ENCODE results near the gene KISS1R. TPM values are rescaled to one million over a fixed set of nuclear protein-coding genes. Genes with fewer than 3 reads are reported as not detected.

The KISS1R gene
- total and polyA plus RNA-seq, 2 donors from 2014 or later, result 0.69 TPM; not detected in 1

GRCh38 chr19:869245-870177, 47.6 kb upstream of the KISS1R start:
- no peak overlapping the region for H3K4me3 ChIP-seq (ENCODE audit: low read length in 3 of 3)
- H3K9ac ChIP-seq (ENCODE audit: low read length in 3 of 3), result no peak overlapping the region
- H3K36me3 ChIP-seq (ENCODE audit: control insufficient read depth in 2 of 3, insufficient read depth in 3 of 3, low read length in 3 of 3), result peaks cover 0 to 10% (median 0%) of the 10 kb centered on the region in 3 donors
- no peaks in the 10 kb centered on the region for H3K27me3 ChIP-seq (ENCODE audit: control insufficient read depth, insufficient read depth, low read length)
- peaks cover 0 to 4% (median 0%) of the 10 kb centered on the region in 3 donors for H3K4me1 ChIP-seq (ENCODE audit: control insufficient read depth in 2 of 3, insufficient read depth in 2 of 3, low read depth in 1 of 3, low read length in 3 of 3)
- no peak for TF ChIP-seq CTCF (IDR thresholded peaks at IDR 0.05; ENCODE audit: borderline replicate concordance, extremely low read depth, insufficient read depth)
- no peaks in the 10 kb centered on the region for H3K9me3 ChIP-seq (ENCODE audit: control insufficient read depth in 2 of 3, insufficient read depth in 1 of 3, low read length in 3 of 3)
- peak overlapping the region; percentile 34 to 91 for H3K27ac ChIP-seq (ENCODE audit: low read depth in 2 of 2, low read length in 2 of 2)
- DNase-seq, result peak in 1 of 5 donors; percentile 94
- no peak for FAIRE-seq
- intact Hi-C loops (cut with DNase I), result no loop called here

- H3K9ac ChIP-seq (ENCODE audit: low read length in 3 of 3), result no peak overlapping the region
- no peak for TF ChIP-seq CTCF (IDR thresholded peaks at IDR 0.05; ENCODE audit: borderline replicate concordance, extremely low read depth, insufficient read depth)
- intact Hi-C loops (cut with DNase I), result no loop called here
- no peaks in the 10 kb centered on the region for H3K9me3 ChIP-seq (ENCODE audit: control insufficient read depth in 2 of 3, insufficient read depth in 1 of 3, low read length in 3 of 3)
- DNase-seq (no peak), FAIRE-seq (no peak)
- H3K4me1 ChIP-seq (ENCODE audit: control insufficient read depth in 2 of 3, insufficient read depth in 2 of 3, low read depth in 1 of 3, low read length in 3 of 3), result peaks cover 0 to 4% (median 0%) of the 10 kb centered on the region in 3 donors
- peak overlapping the region; percentile 34 to 91 for H3K27ac ChIP-seq (ENCODE audit: low read depth in 2 of 2, low read length in 2 of 2)
- H3K36me3 ChIP-seq (ENCODE audit: control insufficient read depth in 2 of 3, insufficient read depth in 3 of 3, low read length in 3 of 3), result peaks cover 0 to 10% (median 0%) of the 10 kb centered on the region in 3 donors
- no peak overlapping the region for H3K4me3 ChIP-seq (ENCODE audit: low read length in 3 of 3)
- H3K27me3 ChIP-seq (ENCODE audit: control insufficient read depth, insufficient read depth, low read length), result no peaks in the 10 kb centered on the region
Observed at GRCh38 chr19:870314-870713, 46.8 kb upstream of the KISS1R start.

- H3K27ac ChIP-seq (ENCODE audit: low read depth in 2 of 2, low read length in 2 of 2), result no peak overlapping the region
- H3K4me1 ChIP-seq (ENCODE audit: control insufficient read depth in 2 of 3, insufficient read depth in 2 of 3, low read depth in 1 of 3, low read length in 3 of 3), result peaks cover 0 to 4% (median 0%) of the 10 kb centered on the region in 3 donors
- H3K27me3 ChIP-seq (ENCODE audit: control insufficient read depth, insufficient read depth, low read length), result no peaks in the 10 kb centered on the region
- H3K36me3 ChIP-seq (ENCODE audit: control insufficient read depth in 2 of 3, insufficient read depth in 3 of 3, low read length in 3 of 3), result peaks cover 0 to 10% (median 0%) of the 10 kb centered on the region in 3 donors
- no peak overlapping the region for H3K4me3 ChIP-seq (ENCODE audit: low read length in 3 of 3)
- no peak for TF ChIP-seq CTCF (IDR thresholded peaks at IDR 0.05; ENCODE audit: borderline replicate concordance, extremely low read depth, insufficient read depth)
- no peak for FAIRE-seq
- H3K9me3 ChIP-seq (ENCODE audit: control insufficient read depth in 2 of 3, insufficient read depth in 1 of 3, low read length in 3 of 3), result no peaks in the 10 kb centered on the region
- no peak overlapping the region for H3K9ac ChIP-seq (ENCODE audit: low read length in 3 of 3)
- peak in 2 of 5 donors; percentile 37 to 91 for DNase-seq
- intact Hi-C loops (cut with DNase I), result no loop called here
Observed at GRCh38 chr19:870963-871401, 46.2 kb upstream of the KISS1R start.
